Skin epidermis (tissue), 12 donors: ENCODE measurements around the gene SMIM35.
A peak's percentile ranks its signal among the peaks of the same experiment; 100 is the strongest.

Experiments used
- H3K27ac ChIP-seq, 21 experiments: fragments of 200-600 bp; sonication (generic) in 11 of 21; one replicate each; pipeline ENCODE4 v1.5.0; 2020; ENCODE audit warnings: mild to moderate bottlenecking in 3 of 21, inconsistent platforms in 2 of 21, moderate library complexity in 2 of 21
- H3K4me3 ChIP-seq, 7 experiments: fragments of 200-600 bp; sonication (generic) in 2 of 7; one replicate each; pipeline ENCODE4 v1.5.0; 2020; ENCODE audit warnings: inconsistent platforms in 2 of 7, mild to moderate bottlenecking in 2 of 7, moderate library complexity in 1 of 7

Gene SMIM35

GRCh38 chr11:118060869-118061268, 25.9 kb downstream of the SMIM35 start:
- Histone ChIP-seq H3K4me3 (no peak overlapping the region), H3K27ac (no peak overlapping the region)

- Histone ChIP-seq H3K27ac (no peak overlapping the region), H3K4me3 (no peak overlapping the region)
These were observed 26.6 kb downstream of the SMIM35 start for GRCh38 chr11:118060081-118060661.

DNA sequence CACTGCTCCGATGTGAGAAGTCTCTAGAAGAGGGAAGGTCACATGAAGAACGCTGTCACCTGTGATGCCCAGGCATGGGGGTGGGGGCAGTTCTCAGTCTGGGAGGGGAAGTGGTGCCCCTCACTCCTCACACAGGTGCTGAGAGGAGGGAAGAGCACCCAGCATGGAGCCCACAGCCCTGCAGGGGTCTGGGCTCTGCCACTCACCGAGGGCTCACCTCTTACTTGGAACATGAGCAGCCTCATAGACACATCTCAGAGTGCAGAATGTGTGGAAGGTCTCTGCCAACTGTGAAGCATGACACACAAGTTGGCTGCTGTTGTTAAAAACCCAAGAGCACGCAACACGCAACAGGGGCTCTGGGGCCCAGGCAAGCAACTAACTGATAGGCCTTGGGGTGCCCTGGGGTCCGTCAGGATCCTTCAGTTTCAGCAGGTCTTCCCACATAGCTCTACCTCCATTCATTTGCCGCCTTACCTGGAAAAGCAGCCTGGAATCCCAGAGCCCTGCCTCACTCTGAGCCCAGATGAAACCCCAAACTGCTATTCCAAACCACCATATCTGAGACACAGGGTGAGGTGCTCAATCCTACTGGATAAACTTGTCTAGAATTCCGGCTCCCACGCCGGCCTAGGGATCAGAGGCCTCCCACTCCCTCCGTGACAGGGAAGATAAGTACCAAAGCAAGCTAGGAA, 27.4 kb downstream of the SMIM35 start:
- H3K27ac ChIP-seq = no peak overlapping the region
- no peak overlapping the region for H3K4me3 ChIP-seq

DNA sequence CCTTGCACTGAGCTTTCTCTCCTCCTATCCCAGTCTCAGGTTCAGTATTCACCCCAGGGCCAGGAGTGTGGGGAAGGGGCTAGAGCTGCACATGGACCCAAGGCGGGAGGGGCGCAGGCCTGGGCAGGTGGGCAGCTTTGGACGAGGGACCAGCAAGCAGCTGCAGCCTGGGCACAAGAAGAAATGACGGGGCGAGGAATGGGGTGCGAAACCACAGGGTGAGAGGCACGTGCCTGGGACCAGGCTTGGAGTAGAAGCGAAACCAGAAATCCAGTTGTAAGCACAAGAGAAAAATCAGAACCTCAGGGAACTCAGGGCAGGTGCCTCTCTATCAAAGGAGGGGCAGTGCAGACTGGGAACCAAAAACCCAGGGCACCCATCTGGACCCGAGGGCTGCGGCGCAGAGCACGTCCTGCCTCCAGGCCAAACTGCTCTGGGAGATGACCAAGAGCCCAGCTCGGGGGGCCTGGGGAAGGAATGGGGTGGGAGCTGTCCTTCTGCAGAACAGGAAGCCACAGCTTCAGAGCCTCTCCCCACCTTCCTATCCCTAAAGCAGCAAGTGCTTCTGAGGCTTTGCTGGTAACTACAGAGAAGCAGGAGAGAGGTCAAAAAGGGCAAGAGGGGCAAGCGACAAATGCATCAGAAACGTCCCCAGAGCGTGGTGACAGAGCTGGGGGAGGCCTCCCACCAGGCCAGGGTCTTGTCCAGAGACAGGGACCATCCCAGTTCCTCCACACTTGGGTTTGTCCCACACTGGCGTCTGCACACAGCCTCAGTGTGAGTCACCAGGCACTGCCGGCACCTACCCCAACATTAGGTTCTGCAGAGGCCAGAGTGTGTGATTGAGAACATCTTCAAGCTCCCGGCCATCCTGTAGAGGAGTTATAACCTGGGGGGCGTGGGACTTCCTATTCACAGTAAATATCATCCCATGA, 28.2 kb downstream of the SMIM35 start:
- H3K4me3 ChIP-seq = no peak overlapping the region
- H3K27ac ChIP-seq = no peak overlapping the region

DNA sequence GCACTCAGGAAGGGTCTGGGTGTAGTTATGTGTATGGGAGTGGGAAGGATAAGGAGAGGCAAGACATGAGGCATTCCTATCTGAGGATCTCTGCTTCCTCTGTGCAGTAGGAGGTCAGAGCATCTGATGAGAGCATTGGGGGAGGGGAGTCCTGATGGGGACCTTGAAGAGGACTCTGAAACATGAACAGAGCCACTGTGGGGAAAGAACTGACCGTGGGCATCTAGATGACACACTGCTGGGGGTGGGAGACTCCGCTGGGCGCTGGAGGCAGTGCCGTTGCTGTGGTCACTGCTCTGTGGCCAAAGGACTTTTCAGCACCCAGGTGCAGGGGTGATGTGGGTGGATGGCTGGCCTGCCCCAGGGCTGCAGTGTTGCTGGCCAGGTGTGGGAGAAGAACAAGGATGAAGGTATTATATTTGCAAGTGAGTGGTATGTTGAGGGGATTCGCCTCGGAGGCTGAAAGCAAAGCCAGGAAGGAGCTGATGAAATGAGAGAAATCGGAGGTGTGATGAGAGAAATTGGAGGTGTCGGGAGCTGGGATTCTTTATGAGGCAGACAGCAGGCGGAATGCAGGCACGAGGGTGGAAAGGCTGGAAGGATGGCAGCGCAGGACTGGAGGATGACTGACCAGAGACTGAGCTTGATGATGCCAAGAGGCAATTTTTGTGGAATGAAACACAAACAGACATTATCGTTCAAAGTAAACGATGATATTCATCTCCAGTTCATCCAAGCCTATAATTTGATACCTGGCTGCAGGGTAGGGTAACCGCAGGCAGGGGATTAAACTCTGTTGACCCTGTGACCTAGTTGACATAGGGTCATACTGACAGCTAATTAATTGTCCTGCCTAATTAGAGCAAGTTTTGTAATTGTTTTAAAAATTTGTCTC, 29.3 kb downstream of the SMIM35 start:
- H3K27ac ChIP-seq = no peak overlapping the region
- no peak overlapping the region for H3K4me3 ChIP-seq

DNA sequence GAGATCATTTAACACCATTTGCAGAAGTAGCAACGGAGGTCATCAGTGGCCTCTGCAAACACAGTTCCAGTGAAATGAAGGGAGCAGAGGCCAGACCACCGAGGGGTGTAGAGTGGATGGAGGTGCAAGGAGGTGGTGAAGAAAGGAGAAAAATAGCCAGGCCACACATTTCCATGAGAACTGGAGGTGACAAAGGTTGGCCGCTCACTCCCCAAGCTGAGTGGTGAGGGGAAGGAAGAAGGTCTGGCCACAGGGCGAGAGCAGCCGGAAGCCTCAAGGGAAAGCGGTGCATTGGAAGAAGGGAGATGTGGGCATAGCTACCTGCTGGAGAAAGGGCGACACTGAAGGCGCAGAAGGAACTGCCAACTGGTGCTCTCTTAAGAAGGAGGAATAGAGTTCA, 30.0 kb downstream of the SMIM35 start:
- no peak overlapping the region for H3K4me3 ChIP-seq
- no peak overlapping the region for H3K27ac ChIP-seq

DNA sequence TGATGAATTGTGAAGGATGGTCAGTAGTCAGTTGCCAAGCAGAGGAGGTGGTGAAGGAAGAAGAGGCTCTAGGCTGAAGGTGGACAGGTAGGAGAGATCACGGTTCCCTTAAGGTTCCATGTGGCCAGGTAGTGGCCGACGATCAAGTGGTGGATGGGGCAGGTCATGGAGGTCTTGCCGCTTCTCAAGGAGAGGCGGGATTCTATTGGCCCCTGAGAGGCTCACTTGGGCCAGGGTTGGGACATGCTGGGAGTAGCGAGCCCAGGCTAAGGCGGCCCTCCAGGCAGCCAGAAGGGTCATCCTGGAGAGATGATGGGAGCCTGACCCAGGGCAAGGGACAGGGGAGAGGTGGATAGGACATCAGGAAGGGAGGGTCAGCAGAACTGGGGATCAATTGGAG, 30.8 kb downstream of the SMIM35 start:
- H3K27ac ChIP-seq = no peak overlapping the region

GRCh38 chr11:118054712-118055640, 31.8 kb downstream of the SMIM35 start:
- H3K4me3 ChIP-seq = no peak overlapping the region
- H3K27ac ChIP-seq = no peak overlapping the region

More for the DNA sequence above, 30.8 kb downstream of the SMIM35 start:
- H3K4me3 ChIP-seq = no peak overlapping the region

DNA sequence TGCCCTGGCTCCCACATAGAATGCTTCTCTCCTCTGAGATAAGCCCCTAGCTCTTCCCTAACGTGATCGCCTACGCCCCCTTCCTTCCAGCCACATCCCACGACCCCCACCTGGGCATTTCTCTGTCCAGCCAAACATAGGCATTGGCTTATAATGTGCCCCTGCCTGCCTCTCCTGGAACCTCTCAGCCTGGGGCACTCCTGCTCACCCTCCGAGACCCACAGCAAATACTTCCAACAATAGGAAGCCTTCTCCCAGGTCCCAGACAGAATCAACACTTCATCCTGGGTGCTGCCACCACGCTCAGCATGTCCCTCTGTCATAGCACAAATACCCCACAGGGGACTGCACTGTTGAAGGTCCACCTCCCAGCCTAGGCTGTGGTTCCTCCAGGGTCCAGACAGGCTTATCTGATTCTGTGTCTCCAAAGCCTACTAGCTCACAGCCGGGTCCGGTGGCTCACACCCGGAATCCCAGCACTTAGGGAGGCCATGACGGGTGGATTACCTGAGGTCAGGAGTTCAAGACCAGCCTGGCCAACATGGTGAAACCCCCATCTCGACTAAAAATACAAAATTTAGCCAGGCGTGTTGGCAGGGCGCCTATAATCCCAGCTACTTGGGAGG, 34.1 kb downstream of the SMIM35 start:
- Histone ChIP-seq H3K27ac (peak overlapping the region in 8 of 21 experiments; percentile 17 to 85 (median 69)), H3K4me3 (no peak overlapping the region)

DNA sequence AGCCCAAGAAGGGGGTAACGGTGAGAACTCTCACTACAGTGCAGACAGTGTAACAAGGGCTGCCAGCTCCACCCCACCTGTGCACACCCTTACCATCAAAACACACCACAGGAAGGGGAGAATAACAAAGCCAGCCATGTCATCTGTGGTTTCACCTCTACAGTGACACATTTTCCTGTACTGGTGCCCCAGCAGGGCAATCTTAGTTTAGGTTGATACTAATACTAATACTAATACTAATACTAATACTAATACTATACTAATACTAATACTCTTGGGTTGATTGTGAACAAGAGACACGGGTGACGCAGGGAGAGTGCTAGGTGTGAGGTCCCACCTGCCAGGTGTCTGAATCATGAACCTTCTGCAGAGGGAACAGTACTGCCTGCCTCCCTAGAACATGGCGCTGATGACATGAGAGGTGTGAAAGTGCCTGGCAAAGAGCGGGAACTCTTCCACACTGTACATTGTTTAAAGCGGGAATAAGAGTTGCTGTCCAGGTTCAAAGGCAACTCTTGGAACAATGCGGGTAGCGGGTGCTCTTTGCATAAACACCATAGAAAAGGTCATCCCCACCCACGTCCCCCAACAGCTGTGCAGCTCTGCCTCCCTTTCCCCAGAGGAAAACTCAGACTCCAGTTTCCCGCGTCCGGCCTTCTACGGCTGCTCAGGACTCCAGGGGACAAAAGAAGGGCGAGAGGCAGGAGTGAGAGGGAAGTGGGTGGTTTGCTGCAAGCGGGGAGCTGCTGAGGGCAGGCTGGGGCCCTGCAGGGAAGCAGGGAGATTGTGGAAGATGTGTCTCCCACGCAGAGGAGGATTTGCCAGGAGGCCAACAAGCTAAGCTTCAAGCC, 34.9 kb downstream of the SMIM35 start:
- peak overlapping the region in 9 of 21 experiments; percentile 9 to 85 (median 71) for H3K27ac ChIP-seq
- no peak overlapping the region for H3K4me3 ChIP-seq

DNA sequence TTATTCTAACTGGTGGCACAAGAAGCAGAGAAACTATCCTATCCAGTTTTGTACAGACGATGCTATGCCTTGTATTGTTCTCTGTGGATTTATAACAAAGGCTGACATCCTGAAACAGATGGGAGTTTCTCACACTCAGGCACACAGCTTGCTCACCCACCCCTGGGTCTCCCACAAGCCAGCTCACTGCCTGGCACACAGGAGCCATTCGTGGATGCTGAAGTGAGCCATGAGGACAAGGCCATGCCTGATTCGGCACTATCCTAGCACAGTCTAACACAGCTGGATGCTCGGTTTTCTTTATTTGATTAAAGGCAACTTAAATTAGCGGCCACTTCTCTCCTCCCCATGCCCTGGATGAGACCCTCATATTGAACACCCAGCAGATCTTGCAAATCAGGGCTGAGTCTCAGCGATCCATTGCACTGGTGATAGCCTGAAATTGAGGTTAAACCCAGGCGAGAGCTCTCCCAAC, 35.6 kb downstream of the SMIM35 start:
- H3K4me3 ChIP-seq = no peak overlapping the region
- peak overlapping the region in 9 of 21 experiments; percentile 9 to 85 (median 71) for H3K27ac ChIP-seq

DNA sequence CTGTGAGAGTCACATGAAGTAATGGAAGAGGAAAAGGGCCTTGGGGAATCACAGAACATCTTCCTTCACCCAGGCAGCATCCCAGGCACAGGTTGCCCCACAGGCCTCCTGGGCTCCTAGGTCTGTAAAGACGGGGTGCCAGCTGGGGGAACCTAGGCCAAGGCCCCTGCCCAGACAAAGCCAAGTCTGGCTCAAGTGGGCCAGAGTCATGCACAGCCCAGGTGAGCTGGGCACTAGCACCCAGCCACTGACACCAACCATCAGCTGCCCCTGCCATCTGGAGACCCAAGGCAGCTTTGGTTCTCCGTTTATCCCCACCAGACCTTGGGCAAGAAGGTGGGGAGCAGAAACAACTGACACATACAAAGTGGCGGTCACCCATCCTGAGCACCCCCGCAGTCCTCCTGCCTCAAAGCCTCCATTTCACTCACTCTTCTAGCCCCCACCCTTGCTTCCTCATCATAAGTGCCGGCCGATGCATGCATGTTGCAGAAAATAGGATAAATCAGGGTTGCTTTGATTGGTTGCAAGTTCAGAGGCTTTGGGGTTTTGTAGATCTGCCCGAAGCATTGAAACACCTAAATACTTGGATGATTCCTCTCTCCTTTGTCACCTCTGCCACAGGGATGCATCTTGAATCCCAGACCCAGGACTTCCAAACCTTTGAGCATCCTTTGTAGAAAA, 36.4 kb downstream of the SMIM35 start:
- Histone ChIP-seq H3K4me3 (no peak overlapping the region), H3K27ac (peak overlapping the region in 8 of 21 experiments; percentile 22 to 85 (median 72))

- Histone ChIP-seq H3K27ac (peak overlapping the region in 6 of 21 experiments; percentile 24 to 85 (median 72)), H3K4me3 (no peak overlapping the region)
These were observed 37.0 kb downstream of the SMIM35 start for GRCh38 chr11:118049771-118050170.

- Histone ChIP-seq H3K27ac (peak overlapping the region in 1 of 21 experiments; percentile 44), H3K4me3 (no peak overlapping the region)
These were observed 38.0 kb downstream of the SMIM35 start for GRCh38 chr11:118048472-118049370.

- Histone ChIP-seq H3K4me3 (no peak overlapping the region), H3K27ac (peak overlapping the region in 5 of 21 experiments; percentile 21 to 85 (median 62))
These were observed 39.0 kb downstream of the SMIM35 start for GRCh38 chr11:118047749-118048148.
